ENCODE results near the gene UBE2G1.

Gene UBE2G1

DNA sequence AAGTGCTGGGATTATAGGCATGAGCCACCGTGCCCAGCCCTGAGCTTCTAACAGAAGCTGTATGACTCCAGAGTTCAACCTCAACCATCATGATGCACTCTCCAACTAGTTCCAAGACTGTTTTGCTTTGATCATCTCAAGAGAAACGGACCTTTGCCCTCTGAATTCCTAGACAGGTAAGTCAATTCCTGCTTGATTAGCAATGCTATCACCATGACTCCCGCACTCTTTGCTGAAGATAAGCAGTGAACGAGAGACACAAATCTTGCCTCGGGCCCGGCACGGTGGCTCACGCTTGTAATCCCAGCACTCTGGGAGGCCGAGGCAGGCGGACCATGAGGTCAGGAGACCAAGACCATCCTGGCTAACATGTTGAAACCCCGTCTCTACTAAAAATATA is 124.9 kb downstream of the UBE2G1 start:
- no peak for DNase-seq

DNA sequence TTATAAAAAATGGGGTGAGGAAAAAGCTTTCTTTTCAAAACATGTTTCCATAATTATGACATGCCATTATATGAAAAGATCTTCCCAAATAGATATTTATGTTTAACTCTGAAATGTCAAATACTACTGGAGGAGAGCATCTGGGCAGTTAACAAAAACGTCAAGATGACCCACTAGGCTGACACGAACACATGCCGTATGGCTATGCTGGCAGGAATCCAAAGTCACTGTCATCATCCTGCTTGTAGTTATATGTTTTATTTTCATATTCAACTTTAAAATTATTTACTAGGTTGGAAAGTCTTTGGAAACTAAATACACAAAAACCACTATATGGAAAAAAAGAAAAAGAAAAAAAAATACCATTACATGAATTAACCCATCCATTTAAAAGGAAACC is 130.0 kb downstream of the UBE2G1 start:
- DNase-seq = no peak

DNA sequence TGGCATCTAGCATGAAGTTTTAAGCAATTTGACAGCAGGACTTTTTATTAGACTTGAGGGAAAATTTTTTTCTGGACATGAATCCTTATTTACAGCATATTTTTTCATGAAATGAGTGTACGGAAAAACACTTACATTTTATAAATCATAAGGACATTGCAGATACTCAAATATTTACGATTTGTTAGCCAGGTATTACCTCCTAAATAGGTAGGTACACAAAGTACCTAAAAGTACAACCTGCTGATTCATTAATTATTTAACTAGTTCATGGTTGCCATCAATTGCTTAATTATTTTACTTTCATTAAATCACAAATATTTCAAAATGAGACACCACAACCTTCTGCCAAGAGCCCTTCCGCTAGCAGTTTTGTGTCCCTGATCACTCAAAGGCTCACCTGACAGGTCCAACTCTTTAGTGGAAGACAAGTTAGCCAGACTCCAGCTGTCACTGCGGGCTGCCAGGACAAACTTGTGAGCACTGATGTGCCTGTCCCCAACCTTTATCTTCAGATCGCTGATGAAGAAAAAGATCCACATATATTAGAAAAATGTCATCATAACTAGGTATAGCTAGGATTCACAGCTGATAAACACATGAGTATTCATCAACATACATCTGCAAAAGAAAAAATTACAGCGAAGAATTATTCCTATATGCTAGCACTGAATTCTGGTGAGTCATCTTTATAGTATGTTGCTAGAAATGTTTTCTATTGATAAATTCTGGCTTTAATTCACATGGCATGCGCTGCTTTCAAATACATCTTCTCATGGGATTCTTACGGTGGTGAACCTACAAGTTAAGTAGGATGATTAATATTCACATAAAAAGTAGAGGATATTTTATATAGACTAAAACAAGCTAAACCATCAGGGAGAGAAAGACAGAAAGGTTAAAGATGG is 130.8 kb downstream of the UBE2G1 start:
- DNase-seq = no peak

DNA sequence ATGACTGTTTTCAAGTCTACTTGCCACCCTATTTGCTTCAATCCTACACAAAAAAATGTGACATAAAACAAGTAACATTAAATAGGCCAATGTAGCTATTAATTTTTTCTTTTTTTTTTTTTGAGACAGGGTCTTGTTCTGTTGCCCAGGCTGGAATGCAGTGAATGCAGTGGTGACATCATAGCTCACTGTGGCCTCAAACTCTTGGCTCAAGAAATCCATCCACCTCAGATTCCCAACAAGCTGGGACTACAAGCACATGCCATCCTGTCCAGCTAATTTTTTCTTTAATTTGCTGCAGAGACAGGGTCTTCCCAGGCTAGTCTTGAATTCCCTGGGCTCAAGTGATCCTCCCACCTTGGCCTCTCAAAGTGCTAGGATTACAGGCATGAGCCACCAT is 132.1 kb downstream of the UBE2G1 start:
- no peak for DNase-seq

DNA sequence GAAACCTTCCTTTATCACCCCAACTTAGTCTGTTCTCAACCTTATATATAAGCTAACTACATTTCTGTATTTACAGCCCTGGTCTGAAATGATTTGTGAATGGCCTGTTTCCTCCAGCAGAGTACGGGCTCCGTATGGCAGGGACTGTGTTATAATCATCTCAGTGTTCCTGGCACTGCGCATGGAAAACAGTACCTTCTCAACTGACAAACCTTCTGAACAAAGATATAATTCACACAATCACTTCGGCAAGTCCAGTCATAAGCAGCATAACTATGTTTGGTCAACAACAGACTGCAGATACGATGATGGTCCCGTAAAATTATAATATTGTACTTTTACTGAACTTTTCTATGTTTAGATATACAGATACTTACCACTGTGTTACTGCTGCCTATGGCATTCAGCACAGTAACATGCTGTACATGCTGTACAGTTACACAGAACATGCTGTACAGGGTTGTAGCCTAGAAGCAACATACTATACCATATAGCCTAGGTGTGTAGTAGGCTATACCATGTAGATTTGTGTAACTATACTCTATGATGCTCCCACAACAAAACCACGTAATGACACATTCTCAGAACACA is 132.7 kb downstream of the UBE2G1 start:
- DNase-seq = no peak

DNA sequence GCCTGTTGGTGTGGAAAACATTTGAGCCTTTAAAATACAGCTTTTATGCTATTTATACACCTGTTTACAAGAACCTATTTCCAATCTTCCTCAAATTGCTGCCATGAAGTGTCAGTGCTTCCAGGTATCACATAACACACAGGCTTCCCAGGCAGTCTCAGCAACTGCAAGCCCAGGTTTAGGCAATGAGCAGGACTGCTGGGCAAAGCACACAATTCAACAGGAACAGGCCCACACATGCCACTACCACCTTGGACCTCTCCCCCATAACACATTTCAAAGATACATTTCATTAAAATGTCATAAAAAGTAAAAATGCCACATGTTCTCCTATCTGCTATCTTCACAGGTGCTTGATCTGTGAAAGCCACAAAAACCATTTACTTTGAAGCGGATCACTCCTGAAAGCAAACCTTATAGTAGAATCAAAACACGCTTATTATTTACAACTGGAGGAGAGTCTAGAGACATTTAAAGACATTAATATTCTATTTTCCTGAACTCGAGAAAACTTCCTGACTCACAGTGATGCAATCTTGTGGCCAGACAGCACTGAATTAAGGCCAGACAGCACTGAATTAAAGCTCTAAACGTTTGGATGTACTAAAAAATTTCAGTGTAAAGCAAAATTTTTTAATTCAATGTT is 134.2 kb downstream of the UBE2G1 start:
- no peak for DNase-seq

DNA sequence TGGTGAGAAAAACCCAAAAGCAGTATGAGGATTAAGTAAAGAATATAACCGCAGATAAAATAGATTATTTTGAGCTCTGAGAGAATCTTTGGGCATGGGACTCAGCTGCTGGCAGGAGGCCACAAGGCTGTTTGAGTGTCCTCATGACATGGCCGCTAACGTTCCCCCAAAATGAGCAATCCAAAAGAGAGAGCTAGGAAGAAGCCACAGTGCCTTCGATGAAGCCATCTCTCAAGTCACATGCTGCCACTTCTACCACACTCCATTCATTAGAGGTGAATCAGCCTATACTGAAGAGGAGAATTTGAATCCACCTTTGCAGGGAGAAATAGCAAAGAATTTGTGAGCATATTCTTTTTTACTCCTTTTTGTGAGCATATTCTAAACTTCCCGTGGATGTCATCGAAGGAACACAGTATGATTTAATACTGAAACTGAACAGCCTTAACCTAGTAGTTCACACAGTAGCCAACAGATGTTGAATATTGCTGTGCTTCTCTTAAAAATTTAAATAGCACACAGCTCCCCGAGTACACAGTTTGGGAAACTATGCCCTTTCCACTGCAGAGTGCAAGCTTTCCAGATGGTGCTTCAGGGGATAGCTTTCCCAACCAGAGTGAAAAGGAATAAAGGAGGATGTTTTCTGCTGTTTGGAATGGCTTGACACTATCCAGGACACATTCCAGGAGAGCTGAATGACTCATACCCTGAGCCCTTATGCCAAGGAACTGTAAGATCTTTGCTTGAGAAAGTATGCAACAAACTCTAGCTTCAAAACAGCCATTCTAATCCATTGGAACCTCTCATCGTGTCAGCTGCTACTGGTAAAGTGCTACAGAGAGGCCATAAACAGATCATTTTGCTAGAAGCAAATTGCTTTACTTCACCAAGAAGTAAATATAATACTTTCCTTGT is 136.6 kb downstream of the UBE2G1 start:
- DNase-seq = no peak

DNA sequence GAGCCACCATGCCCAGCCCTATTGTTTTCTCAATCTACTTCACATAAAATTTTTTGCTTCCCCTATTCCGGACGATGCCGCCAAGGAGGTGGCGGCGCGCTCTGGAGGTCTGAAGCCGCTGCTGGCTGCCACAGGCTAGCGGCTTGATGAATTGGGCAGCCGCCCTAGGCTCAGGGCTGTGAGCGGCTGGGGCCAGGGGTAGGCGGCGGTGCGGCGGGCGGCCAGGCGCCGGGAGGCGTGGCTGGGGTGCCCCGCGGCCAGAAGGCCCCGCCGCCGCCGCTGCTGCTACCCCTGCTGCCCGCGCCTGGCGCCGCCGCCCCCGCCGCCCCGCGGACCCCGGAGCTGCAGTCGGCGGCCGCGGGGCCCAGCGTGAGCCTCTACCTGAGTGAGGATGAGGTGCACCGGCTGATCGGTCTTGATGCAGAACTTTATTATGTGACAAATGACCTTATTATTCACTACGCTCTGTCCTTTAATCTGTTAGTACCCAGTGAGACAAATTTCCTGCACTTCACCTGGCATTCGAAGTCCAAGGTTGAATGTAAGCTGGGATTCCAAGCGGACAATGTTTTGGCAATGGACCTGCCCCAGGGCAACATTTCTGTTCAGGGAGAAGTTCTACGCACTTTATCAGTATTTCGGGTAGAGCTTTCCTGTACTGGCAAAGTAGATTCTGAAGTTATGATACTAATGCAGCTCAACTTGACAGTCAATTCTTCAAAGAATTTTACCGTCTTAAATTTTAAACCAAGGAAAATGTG is 144.4 kb downstream of the UBE2G1 start:
- no peak for DNase-seq

DNA sequence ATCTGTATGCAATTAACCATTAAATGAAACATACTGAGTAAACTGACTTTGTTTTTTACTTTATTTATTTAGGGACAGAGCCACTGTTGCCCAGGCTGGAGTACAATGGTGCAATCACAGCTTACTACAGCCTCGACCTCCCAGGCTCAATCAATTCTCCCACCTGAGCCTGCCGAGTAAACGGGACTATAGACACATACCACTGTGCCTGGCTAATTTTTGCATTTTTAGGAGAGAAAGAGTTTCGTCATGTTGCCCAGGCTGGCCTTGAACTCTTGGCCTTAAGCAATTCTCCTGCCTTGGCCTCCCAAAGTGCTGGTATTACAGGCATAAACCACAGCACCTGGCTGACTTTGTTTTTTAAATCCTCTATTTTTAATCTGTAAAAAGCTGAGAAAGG is 145.3 kb downstream of the UBE2G1 start:
- DNase-seq = no peak

DNA sequence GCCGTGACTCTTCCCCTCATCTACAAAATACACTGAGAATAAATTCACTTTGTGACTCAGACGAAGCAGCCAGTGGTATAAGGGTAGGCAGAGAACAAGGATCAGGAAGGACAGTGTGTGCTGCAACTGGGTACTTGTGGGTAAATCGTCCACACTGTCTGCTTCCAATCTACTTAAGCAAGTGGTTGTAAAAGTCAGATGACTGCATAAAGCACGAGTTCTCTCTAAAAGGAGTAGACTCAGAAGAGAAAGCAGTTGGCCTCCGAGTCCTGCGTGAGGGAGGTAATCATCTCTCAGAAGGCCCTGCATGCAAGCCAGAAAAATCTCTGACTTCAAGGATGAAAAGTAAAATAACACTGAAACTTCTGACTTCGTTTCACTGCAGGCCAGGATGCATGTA is 145.8 kb downstream of the UBE2G1 start:
- no peak for DNase-seq
